ENCODE results near the gene PNPLA2.

Gene PNPLA2

DNA sequence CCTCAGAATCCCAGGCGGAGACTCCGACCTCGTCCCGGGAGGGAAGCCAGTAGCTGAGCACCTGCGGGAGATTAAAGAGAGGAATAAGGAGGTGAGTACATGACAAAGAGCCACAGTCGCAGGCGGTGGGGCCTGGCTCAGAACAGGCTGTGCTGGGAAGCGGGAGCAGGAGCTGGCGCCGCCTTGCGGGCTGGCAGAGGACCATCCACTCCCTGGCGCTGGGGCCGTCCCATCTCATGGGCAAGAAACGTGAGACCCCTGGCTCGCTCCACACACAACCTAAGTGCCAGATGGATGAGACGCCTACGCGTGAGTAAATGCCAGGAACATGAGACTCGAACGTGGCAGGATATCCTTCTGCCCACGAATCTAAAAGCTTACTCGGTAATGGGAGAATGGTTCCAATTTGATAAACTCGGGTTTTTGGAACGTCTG is 35.1 kb upstream of the PNPLA2 start:
- in situ Hi-C loops (cut with HindIII; ENCODE audit: low sequenced_read_pairs) = no loop called here

DNA sequence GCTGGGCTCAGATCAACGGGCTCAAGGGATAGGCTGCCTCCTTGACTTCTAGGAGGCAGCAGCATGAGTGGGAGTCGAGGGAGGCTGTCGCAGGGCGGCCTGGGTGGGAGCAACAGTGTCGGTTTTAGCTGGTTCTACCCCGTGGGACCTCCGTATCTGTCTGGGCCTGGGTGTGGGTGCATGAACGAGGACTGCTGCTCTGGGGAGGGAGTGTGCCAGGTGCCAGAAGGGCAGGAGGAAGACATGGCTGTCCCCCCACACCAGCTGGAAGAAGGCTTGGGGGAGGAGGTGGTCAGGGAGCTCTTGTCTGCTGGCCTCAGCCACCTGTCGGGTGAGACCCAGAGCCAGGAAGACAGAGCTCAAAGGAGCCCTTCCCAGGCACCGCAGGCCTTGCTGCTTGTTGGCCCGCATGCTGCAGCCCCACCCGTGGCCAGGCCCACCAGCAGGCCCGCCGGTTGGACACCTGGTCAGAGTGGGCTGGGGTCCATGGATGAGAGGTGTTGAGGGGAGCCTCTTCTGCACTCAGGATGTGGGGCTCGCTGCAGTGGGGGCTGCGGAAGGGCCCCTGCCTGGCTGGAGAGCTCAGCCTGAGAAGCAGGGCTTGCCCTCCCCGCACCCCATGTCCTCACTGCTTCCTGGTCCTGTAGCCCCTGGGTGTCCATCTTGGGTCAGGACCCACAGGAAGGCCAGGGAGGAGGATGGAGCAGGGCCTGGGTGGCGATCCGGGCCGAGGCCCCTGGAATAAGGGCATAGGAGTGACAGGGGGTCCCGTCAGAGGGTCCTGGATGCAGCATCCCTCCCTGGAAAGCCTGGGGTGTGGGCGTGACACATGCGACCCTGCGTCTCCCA is 32.3 kb upstream of the PNPLA2 start:
- in situ Hi-C loops (cut with HindIII; ENCODE audit: low sequenced_read_pairs) = no loop called here

DNA sequence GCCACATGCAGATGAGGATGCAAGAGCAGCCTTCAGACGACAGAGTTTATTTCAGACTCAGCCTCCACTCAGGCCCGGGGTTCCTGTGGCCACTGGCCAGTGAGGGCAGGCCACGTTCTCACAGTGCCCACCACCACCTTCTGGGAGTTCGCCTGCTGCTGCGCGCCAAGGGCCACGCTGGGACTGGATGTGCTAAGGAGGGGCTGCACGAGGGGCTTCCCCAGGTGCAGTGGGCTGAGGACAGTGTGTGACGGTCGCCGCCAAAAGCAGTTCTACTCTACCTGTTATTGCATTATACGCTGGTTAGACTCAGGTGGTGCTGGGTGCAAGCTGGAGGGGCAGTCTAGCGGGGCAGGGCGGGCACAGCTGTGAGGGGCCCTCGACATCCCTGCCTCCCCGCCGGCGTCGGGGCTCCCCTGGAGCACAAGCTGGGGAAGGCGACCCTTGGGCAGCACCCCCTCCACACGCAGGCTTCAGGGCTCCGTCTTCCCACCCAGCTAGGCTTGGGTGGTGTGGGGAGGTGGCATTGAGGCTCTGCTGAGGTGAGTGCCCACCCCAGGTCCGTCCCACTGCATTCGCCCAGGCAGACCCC is 31.5 kb upstream of the PNPLA2 start:
- in situ Hi-C loops (cut with HindIII; ENCODE audit: low sequenced_read_pairs) = no loop called here

DNA sequence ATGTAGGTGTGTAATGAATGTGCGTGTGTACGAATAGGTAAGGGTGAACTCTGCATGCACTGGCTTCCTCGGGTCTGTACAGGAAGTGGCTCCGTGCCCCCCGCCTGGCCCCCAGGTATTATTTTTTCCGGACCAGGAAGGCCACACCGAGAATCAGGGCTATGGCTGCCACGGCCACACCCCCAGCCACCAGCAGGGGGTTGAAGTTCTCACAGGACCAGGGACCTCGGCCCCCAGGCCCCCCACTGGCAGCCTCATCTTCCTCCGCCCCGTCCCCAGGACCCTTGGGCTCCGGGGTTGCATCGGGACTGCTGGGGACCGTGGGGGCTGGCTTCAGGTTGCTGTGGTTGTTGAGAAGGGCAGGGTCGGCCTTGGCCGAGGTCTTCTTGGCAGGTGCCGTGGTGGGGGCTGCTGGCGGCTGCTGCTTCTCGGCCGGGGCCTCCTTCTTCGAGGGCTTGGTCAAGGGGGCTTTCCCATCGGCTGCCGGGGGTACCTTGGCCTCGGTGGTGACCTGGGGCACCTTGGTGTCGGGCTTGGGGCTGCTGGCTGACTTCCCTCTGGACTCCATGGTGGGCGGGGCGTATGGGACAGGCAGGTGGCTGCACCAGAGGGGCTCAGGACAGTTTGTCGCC is 30.6 kb upstream of the PNPLA2 start:
- in situ Hi-C loops (cut with HindIII; ENCODE audit: low sequenced_read_pairs) = no loop called here

DNA sequence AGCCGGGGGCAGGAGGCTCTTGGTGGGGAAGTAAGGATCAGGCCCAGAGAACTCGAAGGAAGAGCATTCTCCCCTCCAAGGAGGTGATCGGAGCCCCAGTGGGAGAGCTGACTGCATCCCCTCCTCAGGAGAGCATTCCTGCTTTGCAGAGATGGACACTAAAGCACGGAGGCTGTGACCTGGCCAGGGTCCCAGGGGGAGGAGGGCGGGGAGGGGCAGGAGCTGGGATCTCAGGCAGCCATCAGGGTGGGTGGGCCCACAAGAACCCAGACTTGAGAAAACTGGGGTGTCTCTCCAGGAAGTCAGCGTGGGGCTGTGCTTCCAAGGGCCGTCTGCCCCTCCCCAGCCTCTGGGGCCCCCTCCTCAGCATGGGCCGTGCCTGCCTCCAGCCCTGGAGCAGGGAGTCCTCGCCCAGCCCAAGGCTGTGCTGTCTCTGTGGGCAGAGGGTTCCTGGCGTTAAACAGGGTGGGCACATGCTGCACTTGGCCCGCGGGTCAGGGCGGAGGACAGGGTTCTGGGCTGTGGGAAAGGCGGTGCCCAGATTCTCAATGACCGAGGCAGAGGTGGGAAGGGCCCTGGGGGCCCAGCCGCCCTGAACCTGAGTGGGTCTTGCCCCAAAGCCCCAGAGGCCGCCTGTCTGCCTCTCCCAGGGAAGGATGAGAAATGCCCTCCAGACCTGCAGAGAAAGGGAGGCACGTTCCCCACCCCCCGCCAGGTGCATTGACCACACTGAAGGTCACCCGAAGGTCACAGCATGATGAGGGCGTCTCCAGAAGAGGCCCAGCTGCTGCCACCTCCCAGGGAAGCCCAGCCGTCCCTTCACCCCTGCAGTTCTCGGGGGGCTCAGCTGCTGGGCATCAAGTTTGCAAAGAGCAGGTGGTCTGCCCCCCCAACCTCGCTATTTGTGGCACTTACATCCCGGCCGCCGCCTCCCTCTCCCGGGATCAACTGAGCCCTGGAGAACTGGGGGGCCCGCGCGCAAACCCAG is 29.5 kb upstream of the PNPLA2 start:
- in situ Hi-C loops (cut with HindIII; ENCODE audit: low sequenced_read_pairs) = no loop called here

DNA sequence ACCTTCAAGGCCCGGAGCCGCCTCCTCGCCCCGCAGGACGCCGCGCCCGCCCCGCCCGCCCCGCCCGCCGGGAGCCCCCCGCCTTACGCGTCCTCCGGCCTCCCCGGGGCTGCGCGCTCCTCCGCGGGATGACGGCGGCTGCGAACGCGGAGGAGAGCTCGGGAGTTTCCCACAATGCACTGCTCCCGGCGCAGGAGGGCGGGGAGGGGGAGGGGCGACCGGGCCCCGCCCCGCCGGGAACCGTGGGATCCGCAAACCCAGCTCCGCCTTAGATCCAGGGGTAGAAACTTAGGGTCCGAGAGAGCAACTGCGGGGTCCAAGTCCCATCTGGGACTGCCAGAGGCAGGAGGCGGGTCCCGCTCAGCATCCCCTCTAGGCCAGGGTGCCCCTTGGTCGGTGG is 28.8 kb upstream of the PNPLA2 start, which contains the start of gene CEND1:
TSS of gene CEND1 (minus strand) at position 148 of the 400 bp plus-strand sequence. CDS start 1,514 bp downstream, outside the sequence.
- in situ Hi-C loops (cut with HindIII; ENCODE audit: low sequenced_read_pairs) = no loop called here

DNA sequence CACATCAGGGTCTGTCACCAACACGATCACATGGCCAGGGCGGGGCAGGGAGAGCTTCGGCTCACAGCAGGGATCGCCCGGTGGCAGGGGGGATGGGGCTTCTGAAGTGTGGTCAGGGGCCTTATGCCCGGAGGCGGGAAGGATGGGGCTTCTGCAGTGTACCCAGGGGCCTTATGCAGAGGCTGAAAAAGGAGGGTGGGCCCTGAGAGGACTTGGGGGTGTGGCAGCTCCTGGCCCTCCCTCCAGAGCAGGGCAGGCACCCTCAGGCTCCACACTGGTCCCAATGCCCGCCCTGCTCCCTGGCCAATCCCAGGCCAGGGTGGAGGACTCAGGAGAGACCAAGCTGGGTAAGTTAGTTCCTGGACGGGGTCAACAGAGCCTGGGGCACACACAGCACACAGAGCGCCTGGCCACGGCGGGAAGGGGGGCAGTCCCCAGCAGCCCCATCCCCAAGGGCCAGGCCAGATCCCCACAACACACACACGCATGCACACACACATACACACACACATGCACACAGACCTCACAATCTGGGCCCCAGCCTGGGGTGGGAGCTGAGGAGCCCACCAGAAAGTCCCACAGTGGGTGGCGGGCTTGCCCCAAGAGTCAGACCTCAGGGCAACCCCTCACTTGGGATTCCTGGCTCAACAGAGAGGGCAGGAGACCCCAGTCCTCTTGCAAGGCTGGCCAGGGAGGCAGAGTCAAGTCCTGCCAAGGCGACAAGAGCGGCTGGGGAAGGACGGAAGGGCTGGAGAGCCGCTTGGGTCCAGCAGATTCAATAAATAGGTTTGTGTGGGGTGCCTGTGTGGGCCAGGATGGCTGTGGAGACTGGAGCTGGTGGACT is 27.8 kb upstream of the PNPLA2 start:
- in situ Hi-C loops (cut with HindIII; ENCODE audit: low sequenced_read_pairs) = no loop called here

DNA sequence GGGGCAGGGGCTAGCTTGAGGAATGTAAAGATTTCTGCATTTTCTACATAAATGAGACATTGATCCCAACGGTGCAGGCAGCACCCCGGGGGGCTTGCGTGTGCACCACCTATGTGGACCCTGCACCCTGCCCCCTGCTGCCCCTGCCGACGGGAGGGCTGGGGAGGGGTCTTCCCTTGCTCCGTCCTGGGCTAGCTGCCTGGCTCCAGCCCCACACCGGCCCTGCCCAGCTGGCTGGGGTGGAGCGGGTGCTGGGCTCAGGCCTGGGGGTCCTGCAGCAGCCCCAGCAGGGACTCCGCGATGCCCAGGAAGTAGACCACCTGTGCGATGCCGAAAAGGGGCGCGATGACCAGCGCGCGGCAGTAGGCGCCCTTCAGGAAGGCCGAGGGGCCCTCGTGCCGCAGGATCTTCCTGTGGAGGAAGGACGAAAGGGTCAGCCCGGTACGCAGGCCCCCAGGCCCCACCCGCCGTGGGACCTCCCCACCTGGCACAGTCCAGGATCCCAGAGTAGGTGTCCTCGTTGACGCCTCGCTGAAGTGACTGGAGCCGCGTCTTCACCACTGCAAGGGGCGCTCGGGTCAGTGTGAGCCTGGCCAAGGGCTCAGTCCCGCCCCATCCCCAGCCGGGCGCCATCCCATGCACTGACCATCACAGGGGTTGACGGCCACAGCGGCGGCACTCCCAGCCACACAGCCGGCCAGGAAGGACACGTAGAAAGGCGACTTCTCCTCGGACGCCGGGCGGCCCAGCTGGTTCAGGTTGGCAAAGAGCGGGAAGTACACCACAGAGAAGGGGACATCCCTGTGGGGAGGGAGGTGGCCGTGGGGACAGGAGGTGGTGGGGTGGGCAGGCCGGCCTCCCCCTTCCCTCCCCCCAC is 26.8 kb upstream of the PNPLA2 start:
- in situ Hi-C loops (cut with HindIII; ENCODE audit: low sequenced_read_pairs) = no loop called here

DNA sequence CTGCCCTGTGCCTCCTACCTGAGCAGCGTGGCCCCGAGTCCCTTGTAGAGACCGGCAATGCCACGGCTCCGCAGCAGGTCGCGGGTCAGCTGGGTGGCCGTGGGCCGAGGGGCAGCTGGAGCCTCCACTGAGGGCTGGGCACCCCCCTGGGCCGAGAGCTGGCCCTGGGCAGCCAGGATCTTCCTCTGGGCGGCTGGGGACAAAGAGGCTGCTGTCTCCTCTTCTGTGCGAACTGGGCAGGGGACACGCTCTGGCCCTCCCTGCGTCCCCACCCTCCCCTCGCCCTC is 26.2 kb upstream of the PNPLA2 start:
- in situ Hi-C loops (cut with HindIII; ENCODE audit: low sequenced_read_pairs) = no loop called here

DNA sequence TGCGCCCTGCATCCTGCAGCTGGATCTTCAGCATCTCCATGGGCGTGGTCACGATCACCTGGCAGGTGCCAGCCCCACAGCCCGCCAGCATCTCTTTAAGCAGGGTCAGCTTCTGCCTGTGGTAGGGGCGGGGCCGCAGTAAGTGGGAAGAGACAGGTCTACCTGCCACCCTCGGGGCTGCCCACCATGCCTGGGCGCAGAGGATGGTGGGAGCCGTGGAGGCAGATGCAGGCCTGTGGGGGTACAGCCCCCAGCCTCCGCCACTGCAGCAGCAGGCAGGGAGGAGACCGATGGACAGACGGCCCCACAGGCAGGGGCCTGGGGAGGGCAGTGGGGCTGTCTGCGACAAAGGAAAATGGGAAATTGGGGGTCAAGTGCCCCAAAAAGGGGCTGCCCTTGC is 25.8 kb upstream of the PNPLA2 start:
- in situ Hi-C loops (cut with HindIII; ENCODE audit: low sequenced_read_pairs) = no loop called here

DNA sequence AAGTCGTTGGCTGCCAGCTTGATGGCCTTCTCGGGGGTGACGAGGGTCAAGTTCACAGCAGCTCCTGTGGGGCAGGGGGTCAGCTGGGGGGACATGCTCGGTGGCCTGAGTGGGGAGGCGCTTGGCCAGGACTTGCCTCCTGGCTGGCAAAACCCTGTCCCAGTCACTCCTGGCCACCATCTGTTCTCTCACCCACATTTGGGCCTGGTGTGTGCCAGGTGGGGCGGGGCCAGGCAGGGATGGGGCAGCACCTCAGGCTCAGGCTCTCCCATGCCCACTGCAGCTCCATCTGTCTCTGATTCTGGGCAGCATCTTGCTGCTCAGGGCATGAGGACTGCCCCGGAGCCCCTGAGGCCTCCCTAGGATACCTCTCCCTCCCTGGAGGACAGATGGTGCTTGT is 25.2 kb upstream of the PNPLA2 start:
- in situ Hi-C loops (cut with HindIII; ENCODE audit: low sequenced_read_pairs) = no loop called here

DNA sequence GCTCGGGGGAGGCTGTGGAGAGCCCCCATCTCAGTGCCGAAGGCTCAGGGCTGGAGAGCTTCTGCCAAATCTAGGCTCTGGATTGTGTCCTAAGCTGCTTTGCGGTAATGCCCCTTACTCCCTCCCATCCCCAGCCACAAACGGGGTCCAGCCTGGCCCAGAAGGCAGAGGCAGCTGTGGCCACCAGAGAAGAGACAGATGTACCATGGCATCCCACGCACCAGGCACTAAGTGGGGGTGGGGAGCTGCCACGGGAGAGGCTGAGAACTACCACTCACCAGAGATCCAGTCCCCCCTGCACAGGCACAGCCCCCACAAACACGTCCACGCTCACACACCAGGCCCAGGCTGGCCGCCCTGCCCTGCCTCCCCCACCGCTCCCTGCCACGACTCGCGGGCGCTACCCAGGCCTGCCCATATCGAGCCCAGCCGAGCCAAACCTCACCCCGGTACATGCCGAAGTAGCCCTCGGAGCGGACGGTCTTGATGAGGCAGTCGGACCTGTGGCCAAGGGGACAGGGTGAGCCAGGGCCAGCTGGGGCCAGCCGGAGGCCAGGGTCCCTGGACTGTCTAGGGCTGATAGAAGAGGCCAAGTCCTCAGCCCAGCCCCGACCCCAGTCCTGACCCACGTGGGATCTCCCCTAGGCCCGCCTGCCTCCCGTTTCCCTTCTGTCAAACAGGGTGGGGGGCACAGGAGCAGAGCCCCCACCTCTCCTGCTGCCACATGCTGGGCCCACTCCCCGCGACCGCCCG is 24.5 kb upstream of the PNPLA2 start:
- in situ Hi-C loops (cut with HindIII; ENCODE audit: low sequenced_read_pairs) = no loop called here

DNA sequence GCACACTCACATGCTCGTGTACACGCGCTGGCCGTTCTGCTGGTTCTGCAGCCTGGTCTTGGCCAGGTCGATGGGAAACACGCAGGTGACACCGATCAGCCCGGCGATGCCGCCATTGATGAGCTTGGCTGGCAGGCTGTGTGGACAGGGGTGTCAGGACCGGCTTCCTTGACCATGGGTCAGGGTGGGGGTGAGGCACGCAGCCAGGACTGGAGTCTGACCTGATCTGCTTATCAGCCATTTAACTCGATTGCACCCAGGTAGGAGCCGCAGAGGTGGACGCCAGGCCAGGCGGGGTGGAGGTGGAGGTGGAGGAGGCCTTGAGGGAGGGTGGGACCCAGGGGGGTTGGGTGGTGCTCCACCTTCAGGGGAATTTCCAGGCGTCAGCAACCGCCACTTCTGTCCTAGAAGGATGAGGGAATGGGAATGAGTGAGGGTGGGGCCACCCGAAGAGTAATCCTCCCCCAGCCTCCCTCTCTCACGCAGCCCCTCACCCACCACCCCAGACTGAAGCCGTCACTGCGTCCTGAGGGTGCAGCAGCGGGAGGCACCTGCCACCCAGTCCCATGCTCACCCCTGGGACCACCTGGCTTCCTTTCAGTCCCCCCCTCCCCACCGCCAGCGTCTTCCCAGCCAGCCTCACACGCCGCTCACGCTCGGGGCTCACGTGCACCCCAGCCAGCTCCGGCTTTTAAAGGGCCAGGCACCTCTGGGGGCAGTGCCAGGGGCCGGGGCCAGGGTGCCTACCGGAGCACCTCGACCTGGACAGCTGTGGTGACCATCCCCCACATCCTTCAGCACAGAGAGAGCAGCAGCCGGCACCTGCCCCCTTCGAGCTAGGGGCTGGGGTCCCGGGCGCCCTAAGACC is 23.7 kb upstream of the PNPLA2 start:
- in situ Hi-C loops (cut with HindIII; ENCODE audit: low sequenced_read_pairs) = no loop called here

DNA sequence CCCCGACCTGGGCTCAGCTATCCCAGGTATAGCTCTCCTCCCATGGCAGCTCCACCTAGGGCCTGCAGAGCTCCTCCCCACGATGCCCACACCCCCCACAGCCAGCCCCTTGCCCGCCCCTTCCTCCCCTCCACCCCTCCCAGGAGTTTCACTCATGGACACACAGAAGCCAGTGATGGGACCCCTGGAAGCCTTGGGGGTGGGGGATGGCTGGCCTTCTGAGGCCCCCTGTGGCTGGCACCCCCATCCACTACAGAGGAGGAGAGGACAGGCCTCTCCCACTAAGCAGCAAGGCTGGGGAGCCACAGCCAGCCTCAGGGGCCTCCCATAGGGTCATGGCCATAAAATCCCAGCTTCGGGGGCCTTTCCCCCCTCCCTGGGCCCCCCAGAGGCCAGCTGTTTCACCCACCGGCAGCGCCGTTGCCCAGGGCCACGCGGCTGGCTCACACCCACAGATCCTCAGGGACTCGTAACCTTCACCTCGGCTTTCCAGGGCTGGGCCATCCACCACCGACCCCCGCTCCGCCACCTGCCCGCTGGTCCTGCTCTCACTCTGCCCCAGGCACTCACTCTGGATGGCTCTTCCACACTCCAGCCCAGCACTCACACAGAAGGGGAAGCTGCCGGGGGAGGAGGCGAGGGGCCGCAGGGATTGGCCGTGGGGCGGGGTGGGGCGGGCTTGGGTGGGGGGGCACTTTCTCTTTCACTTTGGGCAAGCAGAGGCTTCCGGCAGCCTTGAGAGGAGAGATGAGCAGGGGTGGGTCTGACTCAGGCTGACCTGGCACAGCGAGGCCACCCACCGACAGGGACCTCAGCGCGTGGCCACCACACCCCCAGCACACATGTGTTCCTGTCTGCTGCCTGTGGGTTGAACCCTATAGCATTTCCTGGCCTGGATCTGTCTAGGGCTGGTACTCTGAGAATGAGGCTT is 22.8 kb upstream of the PNPLA2 start:
- in situ Hi-C loops (cut with HindIII; ENCODE audit: low sequenced_read_pairs) = no loop called here

DNA sequence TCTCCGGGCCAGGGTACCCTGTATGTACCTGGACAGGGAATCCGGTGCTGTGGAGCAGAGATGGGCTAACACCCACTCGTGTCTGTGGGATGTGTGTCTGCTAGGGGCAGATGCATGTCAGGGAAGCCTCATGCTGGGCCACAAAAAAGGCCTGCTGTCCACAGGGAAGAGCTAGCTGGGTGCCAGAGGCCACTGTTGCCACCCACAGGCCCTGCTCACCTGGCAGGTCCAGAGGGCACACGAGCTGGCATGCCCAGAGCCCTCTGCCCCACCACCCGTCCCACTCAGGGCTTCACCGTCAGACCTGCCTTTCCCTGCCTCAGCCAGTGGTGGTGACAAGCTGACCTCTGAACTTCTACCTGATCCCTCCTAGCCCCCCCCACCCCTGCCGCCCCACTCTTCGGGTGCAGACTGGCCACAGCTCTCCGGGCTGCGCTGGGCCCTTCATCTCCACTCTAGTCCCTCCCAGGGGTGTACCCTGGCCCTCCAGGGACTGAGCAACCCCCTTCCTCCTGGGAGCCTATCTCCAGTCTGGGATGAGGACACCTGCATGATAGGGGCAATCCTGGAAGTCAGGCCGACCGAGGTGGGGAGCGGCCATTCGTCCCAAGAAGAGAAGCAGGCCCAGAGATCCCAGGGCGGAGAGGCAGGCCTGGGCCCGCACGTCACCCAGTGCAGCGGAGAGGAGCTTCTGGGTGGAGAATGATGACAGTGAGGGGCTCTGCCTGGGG is 22.0 kb upstream of the PNPLA2 start:
- in situ Hi-C loops (cut with HindIII; ENCODE audit: low sequenced_read_pairs) = no loop called here

All from endothelial cell of hepatic sinusoid (primary cell).